C4-2B (cell line): ENCODE measurements around the gene NME9.

Experiments
- ZFX ChIP-seq: fragments of 450-650 bp; IDR thresholded peaks from 2 replicates; pipeline ENCODE4 v1.6.1; 2017
- TF ChIP-seq, protein P1 (sequence below): fragments of 450-650 bp; conservative IDR thresholded peaks from 2 replicates; pipeline ENCODE4 v1.5.1; 2017; ENCODE audit warnings: mild to moderate bottlenecking

DNA sequence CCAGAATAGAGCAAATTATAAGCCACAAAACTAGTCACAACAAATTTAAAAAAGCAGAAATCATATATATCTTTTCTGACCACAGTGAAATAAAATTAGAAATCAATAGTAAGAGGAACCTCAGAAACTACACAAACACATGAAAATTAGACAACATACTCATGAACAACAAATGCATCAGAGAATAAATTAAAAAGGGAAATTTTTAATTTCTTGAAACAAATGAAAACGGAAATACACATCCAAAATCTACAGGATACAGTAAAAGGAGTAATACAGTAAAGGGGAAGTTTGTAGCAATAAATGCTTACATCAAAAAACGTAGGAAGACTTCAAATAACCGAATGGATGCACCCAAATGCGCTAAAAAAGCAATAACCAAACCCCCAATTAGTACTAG, 19.2 kb downstream of the NME9 start:
- TF ChIP-seq, protein P1, sequence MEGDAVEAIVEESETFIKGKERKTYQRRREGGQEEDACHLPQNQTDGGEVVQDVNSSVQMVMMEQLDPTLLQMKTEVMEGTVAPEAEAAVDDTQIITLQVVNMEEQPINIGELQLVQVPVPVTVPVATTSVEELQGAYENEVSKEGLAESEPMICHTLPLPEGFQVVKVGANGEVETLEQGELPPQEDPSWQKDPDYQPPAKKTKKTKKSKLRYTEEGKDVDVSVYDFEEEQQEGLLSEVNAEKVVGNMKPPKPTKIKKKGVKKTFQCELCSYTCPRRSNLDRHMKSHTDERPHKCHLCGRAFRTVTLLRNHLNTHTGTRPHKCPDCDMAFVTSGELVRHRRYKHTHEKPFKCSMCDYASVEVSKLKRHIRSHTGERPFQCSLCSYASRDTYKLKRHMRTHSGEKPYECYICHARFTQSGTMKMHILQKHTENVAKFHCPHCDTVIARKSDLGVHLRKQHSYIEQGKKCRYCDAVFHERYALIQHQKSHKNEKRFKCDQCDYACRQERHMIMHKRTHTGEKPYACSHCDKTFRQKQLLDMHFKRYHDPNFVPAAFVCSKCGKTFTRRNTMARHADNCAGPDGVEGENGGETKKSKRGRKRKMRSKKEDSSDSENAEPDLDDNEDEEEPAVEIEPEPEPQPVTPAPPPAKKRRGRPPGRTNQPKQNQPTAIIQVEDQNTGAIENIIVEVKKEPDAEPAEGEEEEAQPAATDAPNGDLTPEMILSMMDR = no peak
- no peak for TF ChIP-seq ZFX
